ENCODE results near the gene CGB8.

DNA sequence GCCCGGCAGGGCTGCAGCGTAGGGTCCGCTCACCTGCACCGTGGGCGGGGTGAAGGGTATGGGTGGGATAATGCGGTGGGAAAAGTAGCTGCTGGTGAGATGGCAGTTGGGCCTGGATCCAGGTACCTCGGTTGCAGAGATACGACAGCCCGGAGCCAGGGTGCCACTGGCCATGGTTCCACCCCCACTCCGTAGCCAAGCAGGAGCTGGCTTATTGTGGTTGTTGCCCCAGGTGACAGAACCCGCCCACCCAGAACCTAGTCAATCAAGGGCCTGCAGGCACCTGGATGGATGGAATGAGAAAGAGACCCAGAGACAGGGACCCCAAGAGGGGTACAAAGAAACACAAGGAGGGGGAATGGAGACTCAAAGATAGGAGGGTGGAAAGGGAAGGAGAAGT lies 28.6 kb downstream of the CGB8 start:
- TF ChIP-seq CTCF (IDR thresholded peaks at IDR 0.05; ENCODE audit: low read length) (no peak), EZH2 (optimal IDR thresholded peaks at IDR 0.05; ENCODE audit: low read depth, low read length) (no peak)
